ENCODE data around the gene NTNG1. TPM values are rescaled to one million over a fixed set of nuclear protein-coding genes. Genes with fewer than 3 reads are reported as not detected.

NTNG1 gene
- total and polyA plus RNA-seq, 2 of the 8 experiments (the other 6 are each of a cell fraction or from before 2014, with no cell fraction given): 1.2 to 4.1 TPM

DNA sequence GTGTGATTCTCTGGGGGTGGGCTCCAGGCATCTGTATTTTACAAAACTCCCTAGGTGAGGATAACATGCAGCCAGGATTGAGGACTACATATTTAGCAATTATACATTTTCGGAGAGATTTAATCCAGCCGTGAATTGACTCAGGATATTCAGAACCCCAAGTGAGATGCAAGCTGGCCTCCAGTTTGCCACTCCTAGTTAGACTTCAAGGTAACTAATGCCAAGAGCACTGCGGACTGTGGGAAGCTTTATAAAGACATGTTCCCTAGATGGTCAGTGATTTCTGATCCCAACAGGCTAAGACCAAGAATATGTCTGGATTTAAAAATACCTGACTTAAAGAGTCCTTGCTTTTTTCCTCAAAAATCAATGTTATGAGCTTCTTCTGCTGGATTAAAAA lies 308.5 kb downstream of the NTNG1 start (continued):
- TF ChIP-seq GTF2F1 (IDR thresholded peaks at IDR 0.05; ENCODE audit: borderline replicate concordance, low read depth, low read length): no peak
